Occipital lobe (tissue), 2 donors: Measurements from ENCODE around the gene DHRS2. TPM values are rescaled to one million over a fixed set of nuclear protein-coding genes. Genes with fewer than 3 reads are reported as not detected.

Experiments used
- DNase-seq: peaks from one replicate; lab custom pipeline; 2025; lab: John Stamatoyannopoulos, UW
- total RNA-seq: library from RNA; depleted of rRNA; stranded (reverse); fragments of >200 nt; gene quantifications from one replicate; pipeline ENCODE4 v1.2.3, GENCODE V29; 2014

DHRS2 gene
- total RNA-seq, 1 donor from 2014 or later, result 0.31 TPM

- no peak for DNase-seq
Observed at GRCh38 chr14:23612354-23612732, 23.8 kb upstream of the DHRS2 start.

- no peak for DNase-seq
Observed at GRCh38 chr14:23612802-23613201, 23.4 kb upstream of the DHRS2 start.

DNA sequence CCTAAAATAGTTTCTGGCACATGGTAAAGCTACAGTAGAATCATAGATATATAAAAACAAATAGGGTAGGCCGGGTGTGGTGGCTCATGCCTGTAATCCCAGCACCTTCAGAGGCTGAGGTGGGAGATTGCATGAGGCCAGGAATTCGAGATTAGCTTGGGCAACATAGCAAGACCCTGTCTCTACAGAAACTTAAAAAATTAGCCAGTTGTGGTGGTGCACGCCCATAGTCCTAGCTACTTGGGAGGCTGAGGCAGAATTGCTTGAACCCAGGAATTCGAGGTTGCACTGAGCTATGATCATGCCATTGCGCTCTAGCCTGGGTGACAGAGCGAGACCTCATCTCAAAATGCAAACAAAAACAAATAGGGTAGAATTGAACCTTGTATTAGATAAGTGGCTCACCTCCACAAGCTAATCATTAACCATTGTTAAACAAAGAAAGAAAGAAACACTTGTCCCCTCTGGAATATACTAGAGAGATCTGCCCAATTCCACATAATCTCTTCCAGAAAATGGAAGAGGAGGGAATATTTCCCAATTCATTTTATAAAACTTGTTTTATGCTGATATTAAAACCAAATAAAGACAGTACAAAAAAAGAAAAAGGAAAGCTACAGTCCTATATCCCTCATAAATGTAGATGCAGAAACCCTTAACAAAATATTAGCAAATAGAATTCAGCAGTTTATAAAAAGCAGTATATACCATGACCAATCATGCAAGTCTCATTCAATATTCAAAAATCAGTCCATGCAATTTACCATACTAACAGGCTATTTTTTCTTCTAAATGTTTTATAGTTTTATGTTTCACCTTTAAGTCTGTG lies 22.7 kb upstream of the DHRS2 start:
- DNase-seq, result no peak

GRCh38 chr14:23614395-23614828 lies 21.8 kb upstream of the DHRS2 start:
- no peak for DNase-seq

DNA sequence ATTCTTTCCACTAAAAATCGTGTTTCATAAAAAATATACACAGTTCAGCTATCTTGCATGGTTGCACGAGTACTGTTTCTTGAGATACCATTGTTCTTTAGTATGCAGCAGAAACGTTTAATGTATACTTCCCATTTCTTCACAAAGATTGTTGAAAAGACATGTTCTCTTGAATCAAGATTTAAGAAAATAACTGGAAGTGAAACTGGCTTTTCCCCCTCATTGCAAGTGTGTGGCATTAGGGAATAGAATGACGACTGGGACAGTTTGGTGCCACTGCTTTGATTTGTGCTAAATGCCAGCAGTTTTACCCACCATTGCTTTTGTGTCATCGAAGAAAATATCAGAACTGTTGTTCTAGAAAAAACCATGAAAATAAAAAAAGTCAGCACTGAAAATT lies 20.3 kb upstream of the DHRS2 start:
- DNase-seq, result no peak

DNA sequence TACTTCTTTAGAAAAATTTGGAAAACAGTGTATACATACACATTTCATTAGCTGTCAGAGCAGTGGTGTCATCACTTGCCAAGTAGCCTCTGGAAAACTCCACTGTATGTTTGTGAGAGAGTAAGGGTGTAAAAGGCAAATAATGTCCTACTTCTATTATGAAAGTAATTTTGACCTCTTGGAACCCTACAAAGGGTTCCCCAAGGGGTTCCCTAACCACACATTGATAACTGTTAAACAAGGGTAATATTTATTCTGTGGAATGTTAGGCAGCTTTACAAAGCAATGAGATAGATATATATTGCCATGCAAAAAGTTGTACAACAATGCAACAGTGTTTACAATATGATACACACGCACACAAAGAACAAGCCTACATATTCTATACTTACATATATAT lies 18.6 kb upstream of the DHRS2 start:
- DNase-seq, result no peak

DNA sequence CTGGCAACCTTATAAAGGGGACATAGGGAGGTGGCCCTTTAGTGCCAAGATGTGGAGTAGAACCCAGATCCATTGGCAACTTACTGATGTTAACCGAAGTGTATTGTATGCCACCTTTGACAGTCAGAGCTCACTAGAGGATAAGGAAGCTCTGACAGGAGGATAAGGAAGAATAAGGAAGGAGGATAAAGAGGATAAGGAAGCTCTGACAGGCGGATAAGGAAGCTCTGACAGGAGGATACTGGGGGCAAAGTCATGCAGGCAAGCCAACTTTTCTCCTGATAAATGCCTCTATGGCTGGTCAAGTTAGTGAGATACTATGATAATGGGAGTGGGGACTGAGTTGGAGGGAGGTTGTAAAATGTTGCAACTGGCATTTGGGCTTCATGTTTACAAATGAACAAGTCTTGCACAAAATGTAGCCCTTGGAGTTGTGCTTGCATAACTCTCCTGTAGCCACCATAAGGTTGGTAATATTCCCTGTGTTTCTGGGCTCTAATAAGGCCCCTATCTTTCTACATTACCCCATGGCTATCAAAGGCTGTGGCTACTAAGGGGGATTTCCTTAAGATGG lies 17.7 kb upstream of the DHRS2 start:
- DNase-seq, result no peak

DNA sequence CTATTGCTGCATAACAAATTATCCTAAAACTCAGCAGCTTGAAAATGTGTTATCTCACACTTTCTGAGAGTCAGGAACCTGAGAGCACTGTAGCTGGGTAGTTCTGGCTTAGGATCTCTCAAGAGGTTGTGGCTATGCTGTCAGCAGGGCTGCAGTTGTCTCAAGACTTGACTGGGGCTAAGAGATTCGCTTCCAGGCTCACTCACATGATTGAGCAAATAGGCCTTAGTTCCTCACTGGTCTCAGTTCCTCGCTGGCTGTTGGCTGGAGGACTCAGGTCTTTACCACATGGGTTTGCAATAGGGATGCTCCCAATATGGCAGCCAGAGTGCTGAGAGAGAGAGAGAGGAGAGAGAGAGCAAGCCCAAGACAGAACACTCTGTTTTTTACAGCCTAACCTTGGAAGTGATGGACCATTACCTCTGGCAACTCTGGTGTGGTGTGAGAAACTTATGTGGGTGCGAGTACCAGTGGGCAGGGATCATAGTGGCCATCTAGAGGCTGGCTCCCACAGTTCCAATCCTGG lies 15.9 kb upstream of the DHRS2 start:
- DNase-seq, result no peak

- no peak for DNase-seq
Observed at GRCh38 chr14:23621204-23621931, 14.8 kb upstream of the DHRS2 start.

- DNase-seq, result no peak
Observed at GRCh38 chr14:23621932-23622730, 14.0 kb upstream of the DHRS2 start.

- no peak for DNase-seq
Observed at GRCh38 chr14:23622990-23623389, 13.2 kb upstream of the DHRS2 start.

DNA sequence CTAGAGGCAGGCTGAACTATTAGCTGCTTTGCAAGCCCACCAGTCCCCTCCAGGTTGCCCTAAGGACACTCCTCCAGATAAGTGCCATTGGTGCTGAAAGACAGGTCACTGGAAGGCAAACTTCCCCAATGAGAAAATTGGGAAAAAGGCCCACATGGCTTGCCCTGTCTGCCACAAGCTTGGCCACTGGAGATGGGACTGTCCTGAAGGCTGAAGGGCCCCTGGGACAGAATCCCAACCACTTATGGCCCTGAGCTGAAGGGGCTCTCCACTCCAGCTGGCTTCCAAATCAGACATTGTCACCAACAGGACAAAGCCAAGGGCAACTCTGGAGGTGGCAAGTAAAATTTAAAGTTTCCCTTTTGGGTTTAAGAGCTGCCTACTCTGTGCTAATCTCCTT lies 12.2 kb upstream of the DHRS2 start:
- no peak for DNase-seq

DNA sequence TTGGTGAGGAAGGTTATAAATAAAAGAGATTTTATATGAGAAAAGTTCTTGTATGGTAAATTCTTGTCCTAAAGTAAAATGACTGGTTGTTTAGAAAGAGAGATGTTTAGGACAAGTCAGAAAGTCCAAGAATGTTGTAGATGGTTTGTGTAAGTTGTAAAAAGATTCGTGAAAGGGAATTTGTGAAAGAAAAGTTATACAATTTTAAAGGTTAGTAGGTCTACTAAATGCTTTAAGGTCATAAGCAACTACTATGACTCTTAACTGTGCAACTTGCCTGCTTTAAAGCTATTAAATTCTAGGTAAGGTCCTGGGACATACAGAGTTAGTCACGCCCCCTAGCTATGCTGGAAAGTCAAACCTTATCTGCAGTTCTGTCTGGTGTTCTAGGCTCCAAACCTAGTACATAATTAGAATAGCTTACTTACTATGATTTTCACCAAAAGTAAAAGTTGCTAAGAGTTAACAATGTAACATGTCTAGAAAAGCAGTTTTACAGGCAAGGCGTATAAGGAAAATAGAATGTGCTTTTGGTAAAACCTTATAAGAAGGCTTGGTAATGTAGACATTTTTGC lies 11.2 kb upstream of the DHRS2 start:
- DNase-seq, result no peak

GRCh38 chr14:23626946-23627345 lies 9.2 kb upstream of the DHRS2 start:
- DNase-seq, result no peak

- no peak for DNase-seq
Observed at GRCh38 chr14:23627961-23628360, 8.2 kb upstream of the DHRS2 start.

- DNase-seq, result no peak
Observed at GRCh38 chr14:23629204-23629603, 7.0 kb upstream of the DHRS2 start.

DNA sequence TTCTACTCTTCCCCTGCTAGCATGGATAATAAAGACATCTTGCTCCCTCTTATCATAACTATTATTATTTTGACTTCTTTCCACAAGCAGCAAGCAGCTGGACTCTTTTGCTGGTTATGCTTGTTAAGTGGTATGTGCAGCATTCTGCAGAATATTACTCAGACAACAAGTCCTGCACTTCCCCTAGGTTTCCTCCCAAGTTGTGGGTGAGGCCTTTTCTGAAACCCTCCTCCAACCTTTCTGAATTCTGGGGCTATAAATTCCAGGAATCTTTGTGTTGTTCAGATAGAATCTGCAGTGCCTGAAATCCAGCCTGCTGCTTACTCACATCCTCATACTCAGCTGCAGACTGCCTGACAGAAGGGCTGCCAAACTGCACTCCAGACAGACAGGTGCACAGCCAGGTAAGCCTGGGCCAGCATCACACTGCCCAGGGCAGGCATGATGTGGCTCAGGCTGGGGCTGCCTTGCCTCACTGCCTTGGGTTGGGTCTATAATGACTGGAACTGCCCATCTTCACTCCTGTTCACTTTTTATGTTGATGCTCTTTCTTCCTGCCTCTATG lies 6.2 kb upstream of the DHRS2 start:
- DNase-seq, result no peak

DNA sequence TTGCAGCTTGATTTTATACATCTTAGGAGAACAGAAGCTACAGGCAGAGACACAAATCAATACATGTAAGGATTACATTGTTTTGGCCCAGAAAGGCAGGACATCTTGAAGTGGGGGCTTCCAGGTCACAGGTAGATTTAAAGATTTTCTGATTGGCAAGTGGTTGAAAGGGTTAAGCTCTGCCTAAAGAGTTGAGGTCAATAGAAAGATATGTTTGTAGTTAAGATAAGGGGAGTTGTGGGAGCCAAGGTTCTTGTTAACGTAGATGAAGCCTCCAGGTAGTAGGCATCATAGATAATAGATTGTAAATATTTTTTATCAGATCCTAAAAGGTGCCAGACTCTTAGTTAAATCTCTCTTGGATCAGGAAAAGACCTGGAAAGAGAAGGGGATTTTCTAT lies 5.5 kb upstream of the DHRS2 start:
- DNase-seq, result no peak

DNA sequence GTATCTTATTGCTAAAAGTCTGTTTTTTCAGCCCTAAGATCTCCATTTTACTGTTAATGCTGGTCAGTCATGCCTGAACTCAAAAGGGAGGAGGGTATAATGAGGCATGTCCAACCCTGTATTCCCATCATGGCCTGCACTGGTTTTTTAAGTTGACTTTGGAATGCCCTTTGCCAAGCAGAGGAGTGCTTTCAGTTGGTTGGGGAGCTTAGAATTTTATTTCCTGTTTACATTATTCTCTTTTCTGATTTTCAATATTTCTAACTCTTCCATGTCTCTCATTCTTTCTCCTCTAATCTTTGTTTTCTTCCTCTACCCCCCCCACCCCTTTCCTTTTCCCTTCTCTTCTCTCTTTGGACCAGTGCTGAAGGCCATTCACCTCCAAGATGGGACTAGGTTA lies 4.9 kb upstream of the DHRS2 start:
- no peak for DNase-seq

DNA sequence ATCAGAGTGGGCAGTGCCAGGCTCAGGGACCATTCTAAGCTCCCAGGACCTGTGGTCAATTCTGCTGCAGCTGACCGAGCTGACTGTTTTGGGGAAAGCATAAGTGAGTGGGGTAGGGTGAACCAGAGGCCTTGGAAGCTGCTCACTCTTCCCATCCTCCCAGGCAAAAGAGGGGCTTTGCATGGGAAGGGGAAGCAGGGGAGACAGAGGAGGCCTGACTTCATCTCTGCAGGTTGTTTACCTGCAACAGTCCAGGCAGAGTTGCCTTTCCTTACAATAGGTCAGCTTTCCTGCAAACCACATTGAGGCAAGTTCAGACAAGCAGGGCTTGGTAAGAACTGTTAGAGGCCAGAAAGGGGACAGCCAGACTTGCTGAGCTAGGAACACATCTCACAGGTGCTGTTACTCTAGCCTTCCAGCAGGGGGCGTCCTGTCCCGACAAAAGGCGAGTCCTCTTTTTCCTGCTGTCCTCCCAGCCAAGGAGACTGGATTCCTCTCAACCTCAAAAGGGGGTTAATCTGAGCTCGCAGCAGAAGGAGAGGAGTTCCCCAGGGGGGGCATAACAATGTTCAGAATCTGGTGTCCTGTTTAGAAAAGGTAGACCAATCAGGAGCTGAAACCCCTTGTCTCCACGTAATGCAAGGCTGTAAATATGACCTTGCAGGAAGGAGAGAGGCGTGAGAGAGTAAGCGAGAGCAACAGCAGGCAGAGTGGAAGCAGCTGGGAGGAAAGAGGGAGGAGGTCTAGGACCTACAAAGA lies 4.3 kb upstream of the DHRS2 start:
- peak; percentile 72 for DNase-seq
